Left ventricle myocardium superior (tissue), 1 donor: ENCODE results near the gene BICC1. TPM values are rescaled to one million over a fixed set of nuclear protein-coding genes. Genes with fewer than 3 reads are reported as not detected.
A peak's percentile ranks its signal among the peaks of the same experiment; 100 is the strongest.
"Not testable (repeated sequence)": the region's sequence is repeated elsewhere in the genome, so short reads cannot be mapped to it uniquely, and the experiment has no call there.

ENCODE experiments used
- ATAC-seq: fragments of 200-7000 bp; cut with Tn5 transposase; one replicate; pipeline ENCODE4 v1.9.1; 2020; ENCODE audit warnings: mild to moderate bottlenecking, moderate library complexity
- DNase-seq: peaks from one replicate; pipeline ENCODE4 v3.0.0-alpha.2; 2020
- intact Hi-C: fragments of 100-400 bp; cut with micrococcal nuclease; formaldehyde crosslinking; loops from one replicate; pipeline ENCODE4 v1.11.0; 2022
- total RNA-seq: library from RNA; stranded (reverse); fragmentation: NEBNext Ultra II Directional; extraction: Animal tissue kit (Norgen Biotek cat#: 25700); gene quantifications from one replicate; pipeline ENCODE4 v1.2.1, GENCODE V29; 2021
- donor health status: DM: no; HTN: yes; CAD: no; lungs with severe emphysema.

The BICC1 gene
- total RNA-seq, 1 donor from 2014 or later: 4.9 TPM

- ATAC-seq: no peak
- intact Hi-C loops: no loop called here
Measured at GRCh38 chr10:58851606-58852005, 338.9 kb downstream of the BICC1 start.

GRCh38 chr10:58853668-58854067 lies 341.0 kb downstream of the BICC1 start:
- ATAC-seq: peak; percentile 84
- DNase-seq: no peak
- intact Hi-C loops: no loop called here

More at GRCh38 chr10:58851606-58852005, 338.9 kb downstream of the BICC1 start:
- no peak for DNase-seq

DNA sequence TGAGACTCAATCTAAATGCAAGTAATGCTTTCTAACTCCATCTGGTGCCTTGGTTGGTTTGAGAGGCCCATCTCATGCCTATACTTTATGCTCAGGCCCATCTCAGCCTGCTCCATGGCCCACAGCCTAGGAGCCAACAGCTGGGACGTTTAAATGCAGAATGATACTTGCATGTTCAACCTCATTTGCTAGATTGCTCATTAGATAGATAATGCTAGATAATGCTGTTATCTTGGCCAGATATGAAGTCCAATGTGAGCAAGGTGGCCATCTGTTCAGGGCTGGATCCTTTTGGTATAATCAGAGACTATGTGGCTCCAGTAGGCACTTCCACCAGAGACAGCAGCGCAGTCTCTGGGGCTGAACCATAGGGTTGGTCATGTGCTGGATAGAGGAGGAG lies 342.1 kb downstream of the BICC1 start:
- intact Hi-C loops: no loop called here
- ATAC-seq: no peak

GRCh38 chr10:58856508-58857240 lies 344.0 kb downstream of the BICC1 start:
- ATAC-seq (peak; percentile 90), DNase-seq (no peak)
- intact Hi-C loops: no loop called here

More for the DNA sequence above, 342.1 kb downstream of the BICC1 start:
- no peak for DNase-seq

- ATAC-seq: no peak
- DNase-seq: no peak
- intact Hi-C loops: no loop called here
Measured at GRCh38 chr10:58857251-58857805, 344.7 kb downstream of the BICC1 start.

- intact Hi-C loops, ATAC-seq, DNase-seq: not testable (repeated sequence)
Measured at GRCh38 chr10:58858123-58858522, 345.5 kb downstream of the BICC1 start.

DNA sequence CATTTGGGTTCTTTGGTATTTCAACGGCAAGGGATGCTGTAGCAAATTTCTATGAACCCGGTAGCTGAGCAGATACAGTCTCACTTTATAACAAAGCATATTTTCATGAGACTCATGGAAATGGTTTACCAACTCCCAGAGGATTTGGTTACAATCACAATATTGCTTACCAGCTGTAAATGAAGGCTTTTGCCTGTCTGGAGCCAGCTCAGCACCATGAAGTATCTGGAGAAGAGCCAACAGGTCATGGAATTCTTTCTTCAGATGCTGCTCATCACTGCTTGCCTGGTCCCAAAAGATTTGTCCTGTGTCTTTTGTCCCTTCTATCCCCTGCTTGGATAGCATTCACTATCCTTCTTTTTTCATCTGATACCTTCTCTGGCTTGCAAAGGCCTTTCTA lies 346.9 kb downstream of the BICC1 start:
- intact Hi-C loops: no loop called here
- DNase-seq (no peak), ATAC-seq (no peak)

GRCh38 chr10:58867683-58868082 lies 355.0 kb downstream of the BICC1 start:
- DNase-seq (no peak), ATAC-seq (no peak)
- intact Hi-C loops: no loop called here

- no peak for ATAC-seq
- intact Hi-C loops: no loop called here
Measured at GRCh38 chr10:58868736-58869435, 356.2 kb downstream of the BICC1 start.

DNA sequence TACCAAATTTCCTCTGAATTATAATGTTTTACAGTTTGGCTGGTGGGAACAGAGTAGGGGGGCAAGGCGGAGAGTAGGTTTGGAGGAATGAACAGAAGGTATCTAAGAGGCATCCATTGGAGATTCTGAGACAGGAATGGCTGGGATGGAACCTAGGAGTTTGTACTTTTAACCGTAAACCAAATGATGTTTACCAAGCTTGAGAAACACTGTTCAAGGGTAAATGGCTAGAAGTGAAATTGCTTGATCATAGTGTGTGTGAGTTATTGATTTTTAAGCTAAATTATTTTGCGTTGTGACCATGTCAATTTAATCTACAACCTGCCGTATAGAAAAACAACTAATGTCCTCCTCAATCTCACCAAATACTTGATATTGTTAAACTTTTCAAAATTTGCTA lies 357.4 kb downstream of the BICC1 start:
- ATAC-seq (no peak), DNase-seq (no peak)
- intact Hi-C loops: no loop called here

More at GRCh38 chr10:58868736-58869435, 356.2 kb downstream of the BICC1 start:
- DNase-seq: no peak

GRCh38 chr10:58873161-58873560 lies 360.5 kb downstream of the BICC1 start:
- DNase-seq (no peak), ATAC-seq (no peak)
- intact Hi-C loops: no loop called here

Other genes with a start within 250 kb of the BICC1 start
- 2.2 TPM for gene IPMK, start 245.0 kb upstream of the BICC1 start, total RNA-seq
- gene CISD1, start 243.7 kb upstream of the BICC1 start, total RNA-seq: 182 TPM
- gene UBE2D1, start 177.9 kb upstream of the BICC1 start, total RNA-seq: 68.2 TPM
- 33.2 TPM for gene TFAM, start 127.5 kb upstream of the BICC1 start, total RNA-seq